CD4-positive, alpha-beta T cell (primary cell): ENCODE measurements around the gene FBLN2. TPM values are rescaled to one million over a fixed set of nuclear protein-coding genes. Genes with fewer than 3 reads are reported as not detected.

Experiments
- ATAC-seq: fragments of 200-7000 bp; cut with Tn5 transposase; one replicate; pipeline ENCODE4 v1.10.0; 2022; ENCODE audit warnings: mild to moderate bottlenecking; ENCODE audit not compliant: poor library complexity
- CTCF ChIA-PET: fragments of 350-600 bp; sonication (Branson Sonifier 250); formaldehyde crosslinking; loops from one replicate; lab custom pipeline; 2021; ENCODE audit warnings: antibody characterized with exemption, inconsistent platforms; lab: Charles Lee
- POLR2A ChIA-PET: fragments of 350-600 bp; sonication (Branson Sonifier 250); formaldehyde crosslinking; loops from one replicate; lab custom pipeline; 2021; ENCODE audit warnings: antibody characterized with exemption, inconsistent platforms; lab: Charles Lee
- DNase-seq, 14 experiments: peaks; one replicate each; pipeline ENCODE4 v3.0.0-alpha.2; 2013 to 2020; ENCODE audit warnings: mixed read lengths in 2 of 14
- H3K27ac ChIP-seq, 2 donors: one replicate each; pipeline versions ENCODE4 v1.5.1 to v1.7.0; 2013; ENCODE audit warnings: low read length in 2 of 2, low read depth in 1 of 2, mild to moderate bottlenecking in 1 of 2
- H3K27me3 ChIP-seq, 2 experiments: 1 replicate in 1 of 2; 2 replicates in 1 of 2; pipeline versions ENCODE4 v1.6.1 to v1.7.0; 2013; ENCODE audit warnings: low read length in 2 of 2, control low read depth in 1 of 2, mild to moderate bottlenecking in 1 of 2, moderate library complexity in 1 of 2; ENCODE audit not compliant: insufficient read depth in 2 of 2, control insufficient read depth in 1 of 2
- H3K36me3 ChIP-seq: one replicate; pipeline ENCODE4 v1.6.1; 2013; ENCODE audit warnings: low read length, control low read depth; ENCODE audit not compliant: insufficient read depth
- H3K4me1 ChIP-seq: one replicate; pipeline ENCODE4 v1.6.1; 2013; ENCODE audit warnings: low read length, control low read depth; ENCODE audit not compliant: insufficient read depth
- H3K4me3 ChIP-seq: one replicate; pipeline ENCODE4 v1.5.1; 2013; ENCODE audit warnings: mild to moderate bottlenecking, low read length, moderate library complexity
- H3K9me3 ChIP-seq, 2 experiments: 1 replicate in 1 of 2; 2 replicates in 1 of 2; pipeline versions ENCODE4 v1.6.1 to v1.7.0; 2013; ENCODE audit warnings: low read length in 2 of 2, mild to moderate bottlenecking in 2 of 2, control low read depth in 1 of 2, moderate library complexity in 1 of 2; ENCODE audit not compliant: control insufficient read depth in 1 of 2, insufficient read depth in 1 of 2
- H3K27ac Mint-ChIP-seq: one replicate; pipeline ENCODE4 v1.8.0; 2020; ENCODE audit warnings: mixed read lengths
- H3K27me3 Mint-ChIP-seq: one replicate; pipeline ENCODE4 v1.8.0; 2021; ENCODE audit warnings: mixed read lengths
- H3K36me3 Mint-ChIP-seq: one replicate; pipeline ENCODE4 v1.8.0; 2021; ENCODE audit warnings: low read depth, mixed read lengths
- H3K4me1 Mint-ChIP-seq: one replicate; pipeline ENCODE4 v1.8.0; 2021; ENCODE audit warnings: low read depth, mixed read lengths
- H3K4me3 Mint-ChIP-seq: one replicate; pipeline ENCODE4 v1.8.0; 2020; ENCODE audit warnings: mild to moderate bottlenecking, mixed read lengths
- H3K9me3 Mint-ChIP-seq: one replicate; pipeline ENCODE4 v1.8.0; 2020; ENCODE audit warnings: mixed read lengths
- intact Hi-C, 2 experiments: fragments of 100-400 bp; cut with DNase I in 1 of 2; cut with micrococcal nuclease in 1 of 2; formaldehyde crosslinking; loops; one replicate each; pipeline versions ENCODE4 v1.15.1 to v1.9.0; 2023 to 2025; cut with DNase I, micrococcal nuclease
- total RNA-seq, 174 experiments: library from RNA in 2 of 174; stranded (reverse) in 2 of 174; gene quantifications; one replicate each; pipeline ENCODE4 v1.2.3 and lab custom pipeline; 2021 to 2026
- TF ChIP-seq, protein P1 (sequence below): fragments of 200-600 bp; IDR thresholded peaks from one replicate; pipeline ENCODE4 v1.8.0; 2022; ENCODE audit warnings: antibody characterized with exemption, mild to moderate bottlenecking

The FBLN2 gene
- total RNA-seq, 2 experiments from 2014 or later: 0.19 to 0.25 TPM

DNA sequence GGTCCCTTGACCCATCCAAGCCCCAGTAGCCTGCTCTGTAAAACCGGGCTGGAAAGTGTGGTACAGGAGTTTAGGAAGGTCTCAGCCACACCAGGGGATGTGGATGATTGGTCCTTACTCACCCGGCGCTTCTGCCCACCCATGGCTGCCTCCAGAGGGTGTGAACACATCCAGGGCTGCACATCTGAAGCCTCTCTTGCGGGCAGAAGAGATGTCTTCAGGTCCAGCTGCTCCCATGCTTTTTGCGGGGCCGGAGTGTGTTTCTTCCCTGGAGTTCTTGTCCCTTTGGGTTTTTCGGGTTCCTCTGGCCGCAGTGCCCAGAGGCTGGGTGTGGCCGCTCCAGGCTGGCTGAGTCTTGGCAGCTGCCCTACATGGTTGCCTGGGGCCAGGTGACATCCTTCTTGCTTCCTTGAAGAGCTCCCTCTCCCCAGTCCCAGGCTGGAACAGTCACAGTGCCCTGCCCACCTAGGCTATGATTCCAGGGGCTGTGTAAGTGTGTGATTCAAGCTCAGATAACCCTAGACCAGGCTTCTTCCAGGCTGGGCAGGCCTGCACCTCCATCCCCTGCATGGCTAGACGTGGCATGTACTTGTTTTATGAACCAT lies 34.9 kb upstream of the FBLN2 start:
- CTCF ChIA-PET: interaction anchor here (1.1 kb wide), 1 partner anchor 134 kb away, joined by 3 read pairs; no protein-coding TSS in a partner anchor
- no peak overlapping the region for H3K27ac Mint-ChIP-seq
- Histone ChIP-seq H3K36me3 (no peaks in the 10 kb centered on the region), H3K4me3 (no peak overlapping the region), H3K27ac (no peak overlapping the region), H3K4me1 (no peaks in the 10 kb centered on the region), H3K27me3 (no peaks in the 10 kb centered on the region), H3K9me3 (peaks cover 0 to 5% of the 10 kb centered on the region in 2 experiments)
- H3K4me1 Mint-ChIP-seq: no peaks in the 10 kb centered on the region
- ATAC-seq (no peak), DNase-seq (no peak)
- no peaks in the 10 kb centered on the region for H3K9me3 Mint-ChIP-seq
- intact Hi-C loops: no loop called here
- TF ChIP-seq, protein P1, sequence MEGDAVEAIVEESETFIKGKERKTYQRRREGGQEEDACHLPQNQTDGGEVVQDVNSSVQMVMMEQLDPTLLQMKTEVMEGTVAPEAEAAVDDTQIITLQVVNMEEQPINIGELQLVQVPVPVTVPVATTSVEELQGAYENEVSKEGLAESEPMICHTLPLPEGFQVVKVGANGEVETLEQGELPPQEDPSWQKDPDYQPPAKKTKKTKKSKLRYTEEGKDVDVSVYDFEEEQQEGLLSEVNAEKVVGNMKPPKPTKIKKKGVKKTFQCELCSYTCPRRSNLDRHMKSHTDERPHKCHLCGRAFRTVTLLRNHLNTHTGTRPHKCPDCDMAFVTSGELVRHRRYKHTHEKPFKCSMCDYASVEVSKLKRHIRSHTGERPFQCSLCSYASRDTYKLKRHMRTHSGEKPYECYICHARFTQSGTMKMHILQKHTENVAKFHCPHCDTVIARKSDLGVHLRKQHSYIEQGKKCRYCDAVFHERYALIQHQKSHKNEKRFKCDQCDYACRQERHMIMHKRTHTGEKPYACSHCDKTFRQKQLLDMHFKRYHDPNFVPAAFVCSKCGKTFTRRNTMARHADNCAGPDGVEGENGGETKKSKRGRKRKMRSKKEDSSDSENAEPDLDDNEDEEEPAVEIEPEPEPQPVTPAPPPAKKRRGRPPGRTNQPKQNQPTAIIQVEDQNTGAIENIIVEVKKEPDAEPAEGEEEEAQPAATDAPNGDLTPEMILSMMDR: no peak
- POLR2A ChIA-PET: no interaction called here
- no peak overlapping the region for H3K4me3 Mint-ChIP-seq
- H3K36me3 Mint-ChIP-seq: no peaks in the 10 kb centered on the region
- H3K27me3 Mint-ChIP-seq: no peaks in the 10 kb centered on the region

DNA sequence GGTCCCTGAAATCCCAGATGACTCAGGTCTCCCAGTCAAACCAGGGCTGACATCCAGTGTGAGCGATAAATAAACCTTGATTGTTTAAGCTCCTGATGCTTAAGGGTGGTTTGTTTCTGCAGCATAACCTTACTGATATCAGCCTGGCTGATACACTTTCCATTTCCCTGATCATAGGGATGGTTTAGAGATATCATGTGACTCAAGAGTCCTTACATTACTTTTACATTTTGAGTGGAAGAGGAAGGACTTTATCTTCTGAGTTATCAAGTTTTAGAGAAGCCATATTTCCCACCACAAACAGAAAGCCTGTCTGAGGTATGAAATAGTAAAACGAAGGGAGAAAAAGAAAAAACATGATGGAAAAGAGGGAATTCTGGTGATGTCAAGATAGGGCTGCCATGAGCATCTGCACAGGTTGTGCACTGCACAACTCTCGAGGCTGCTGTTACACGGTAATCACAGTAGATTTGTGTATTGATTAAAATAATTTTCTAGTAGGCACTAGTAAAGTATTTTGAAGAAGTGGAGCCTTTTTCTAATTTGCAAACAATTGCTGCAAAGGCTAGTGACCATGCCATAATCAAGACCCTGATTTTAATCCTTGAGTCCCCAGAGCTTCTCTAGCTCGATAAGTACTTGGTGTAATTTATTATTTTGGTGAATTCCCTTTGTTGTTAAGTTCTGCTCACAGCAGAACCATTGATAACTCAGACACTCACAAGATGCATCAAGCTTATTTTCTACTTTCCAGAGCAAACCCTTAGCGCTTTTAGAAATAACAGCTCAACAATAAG lies 34.1 kb upstream of the FBLN2 start:
- TF ChIP-seq, protein P1: no peak
- no peaks in the 10 kb centered on the region for H3K9me3 Mint-ChIP-seq
- no peak overlapping the region for H3K27ac ChIP-seq
- DNase-seq: no peak
- H3K36me3 ChIP-seq: no peaks in the 10 kb centered on the region
- peaks cover 0 to 11% of the 10 kb centered on the region in 2 experiments for H3K9me3 ChIP-seq
- no peak overlapping the region for H3K4me3 Mint-ChIP-seq
- intact Hi-C loops: no loop called here
- ChIA-PET CTCF (interaction anchor here (1.1 kb wide), 1 partner anchor 133 kb away, joined by 3 read pairs; no protein-coding TSS in a partner anchor), POLR2A (no interaction called here)
- no peaks in the 10 kb centered on the region for H3K4me1 Mint-ChIP-seq
- ATAC-seq: no peak
- no peaks in the 10 kb centered on the region for H3K36me3 Mint-ChIP-seq
- no peak overlapping the region for H3K4me3 ChIP-seq
- H3K4me1 ChIP-seq: no peaks in the 10 kb centered on the region
- no peaks in the 10 kb centered on the region for H3K27me3 Mint-ChIP-seq
- H3K27ac Mint-ChIP-seq: no peak overlapping the region
- no peaks in the 10 kb centered on the region for H3K27me3 ChIP-seq

DNA sequence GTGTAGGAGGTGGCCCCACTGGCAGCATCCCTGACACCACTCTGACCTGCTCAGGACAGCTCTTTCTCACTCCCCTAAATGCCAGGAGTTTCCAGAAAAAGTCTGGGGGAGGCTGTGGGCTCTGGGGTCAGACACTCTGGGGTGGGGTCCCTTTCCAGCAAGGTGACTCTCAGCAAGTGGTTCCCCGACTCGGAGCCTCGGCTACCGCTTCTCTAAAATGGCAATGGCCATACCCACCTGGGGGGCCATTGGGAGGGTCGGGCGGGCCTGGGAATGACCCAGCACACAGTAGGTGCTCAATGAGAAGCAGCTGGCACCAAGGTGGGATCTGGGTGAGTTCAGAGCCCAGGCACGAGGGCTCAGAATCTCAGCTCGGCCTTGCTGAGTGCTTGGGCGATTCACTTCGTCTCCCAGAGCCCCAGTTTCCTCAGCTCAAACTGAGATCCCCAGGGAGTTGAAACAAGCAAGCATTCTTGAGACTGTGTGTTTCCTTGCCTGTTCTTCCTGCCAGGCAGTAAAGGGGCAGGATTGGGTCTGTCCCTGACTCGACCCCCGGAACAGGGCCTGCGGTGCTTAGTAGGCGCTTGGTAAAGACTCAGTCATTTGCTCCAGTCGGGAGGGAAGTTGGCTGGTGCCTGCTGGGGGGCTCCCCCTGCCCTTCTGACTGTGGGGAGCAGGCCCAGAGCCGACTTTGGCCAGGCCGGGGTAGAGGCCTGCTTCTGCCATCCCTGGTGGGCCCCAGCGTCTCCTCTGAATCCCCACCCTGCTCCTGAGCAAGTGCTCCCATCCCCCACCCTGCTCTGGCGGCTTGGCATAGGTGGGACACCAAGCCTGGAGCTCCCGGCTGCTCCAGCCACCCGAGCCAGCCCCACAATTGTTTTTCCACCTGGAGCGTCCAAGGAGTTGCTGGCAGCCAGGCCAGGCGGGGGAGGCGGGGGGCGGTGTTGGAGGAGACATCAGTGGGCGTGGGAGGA lies 32.9 kb upstream of the FBLN2 start:
- ChIA-PET POLR2A (no interaction called here), CTCF (no interaction called here)
- H3K27me3 Mint-ChIP-seq: no peaks in the 10 kb centered on the region
- H3K4me3 Mint-ChIP-seq: no peak overlapping the region
- H3K9me3 Mint-ChIP-seq: no peaks in the 10 kb centered on the region
- no peaks in the 10 kb centered on the region for H3K27me3 ChIP-seq
- no peaks in the 10 kb centered on the region for H3K4me1 ChIP-seq
- intact Hi-C loops: no loop called here
- no peaks in the 10 kb centered on the region for H3K36me3 ChIP-seq
- H3K4me1 Mint-ChIP-seq: no peaks in the 10 kb centered on the region
- H3K9me3 ChIP-seq: peaks cover 0 to 18% of the 10 kb centered on the region in 2 experiments
- no peak overlapping the region for H3K27ac Mint-ChIP-seq
- ATAC-seq (no peak), DNase-seq (no peak)
- TF ChIP-seq, protein P1: no peak
- no peak overlapping the region for H3K4me3 ChIP-seq
- no peak overlapping the region for H3K27ac ChIP-seq
- H3K36me3 Mint-ChIP-seq: no peaks in the 10 kb centered on the region
